H1 (cell line): ENCODE data around the gene TSPAN15. TPM values are rescaled to one million over a fixed set of nuclear protein-coding genes. Genes with fewer than 3 reads are reported as not detected.

Source experiments
- CHD1 ChIP-seq: IDR thresholded peaks from 2 replicates; pipeline ENCODE4 v1.6.1; 2012; ENCODE audit warnings: low read depth, low read length, improper control_type of control experiment
- TBP ChIP-seq: IDR thresholded peaks from 2 replicates; pipeline ENCODE4 v1.6.1; 2011; ENCODE audit warnings: low read depth, low read length, improper control_type of control experiment
- polyA plus RNA-seq, 7 experiments: library from polyadenylated mRNA; depleted of rRNA in 3 of 7; stranded (reverse) in 5 of 7; unstranded in 2 of 7; fragments of >200 nt in 5 of 7; fragments of 200-250 nt in 2 of 7; gene quantifications; 1 replicate in 5 of 7; 2 replicates in 1 of 7; 4 replicates in 1 of 7; pipeline versions ENCODE4 v1.2.1 to v1.2.3, GENCODE V29; 2011 to 2013; ENCODE audit warnings: missing spikeins in 2 of 7, mixed read lengths in 2 of 7
- total RNA-seq: library from RNA; stranded (reverse); fragmentation: NEBNext Ultra II Directional; extraction: Animal tissue kit (Norgen Biotek cat#: 25700); gene quantifications from 2 replicates; pipeline ENCODE4 v1.2.1, GENCODE V29; 2021
- TF ChIP-seq, protein P1 (sequence below): IDR thresholded peaks from 2 replicates; pipeline ENCODE4 v1.6.1; 2012; ENCODE audit warnings: inconsistent platforms

Gene TSPAN15
- total and polyA plus RNA-seq, 2 of the 8 experiments (the other 6 are each of a cell fraction or from before 2014, with no cell fraction given) = 9.7 to 20.0 TPM

DNA sequence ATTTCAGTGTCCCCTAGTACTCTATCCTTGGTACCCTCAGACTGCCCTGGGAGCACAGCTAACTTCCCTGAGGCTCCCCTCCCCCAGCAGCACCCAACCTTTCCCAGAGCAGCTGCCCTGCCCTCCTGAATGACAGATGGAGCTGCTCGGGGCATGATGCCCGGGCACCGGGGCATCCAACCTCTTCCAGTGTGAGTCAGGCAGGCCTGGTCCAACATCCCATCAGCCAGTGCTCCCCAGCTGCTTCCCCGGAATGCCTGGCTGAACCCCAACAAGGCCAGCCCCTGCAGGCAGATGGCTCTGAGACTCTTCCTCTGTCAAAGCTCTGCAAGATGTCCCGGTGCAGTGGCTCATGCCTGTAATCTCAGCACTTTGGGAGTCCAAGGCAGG lies 11.9 kb upstream of the TSPAN15 start (continued):
- no peak for TF ChIP-seq TBP
- TF ChIP-seq CHD1 = no peak
- TF ChIP-seq, protein P1, sequence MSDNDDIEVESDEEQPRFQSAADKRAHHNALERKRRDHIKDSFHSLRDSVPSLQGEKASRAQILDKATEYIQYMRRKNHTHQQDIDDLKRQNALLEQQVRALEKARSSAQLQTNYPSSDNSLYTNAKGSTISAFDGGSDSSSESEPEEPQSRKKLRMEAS = no peak
